AG20443 (cell line): ENCODE measurements around the gene MYORG.

Experiments used
- DNase-seq: peaks from one replicate; pipeline ENCODE4 v3.0.0; 2012; ENCODE audit warnings: low spot score, mixed read lengths

The MYORG gene

GRCh38 chr9:34332076-34332964, 44.4 kb downstream of the MYORG start:
- peak; percentile 29 for DNase-seq

GRCh38 chr9:34331196-34331595, 45.5 kb downstream of the MYORG start:
- DNase-seq = no peak

- DNase-seq = peak; percentile 96
Observed at GRCh38 chr9:34328987-34329832, 47.5 kb downstream of the MYORG start, which contains the start of the genes KIF24 and NUDT2. KIF24 (minus strand) TSS chr9:34329268; CDS start chr9:34311346, 17,922 bp downstream. NUDT2 (plus strand) TSS chr9:34329569; CDS start chr9:34339040, 9,471 bp downstream.

GRCh38 chr9:34328500-34328986, 48.2 kb downstream of the MYORG start:
- DNase-seq = no peak

GRCh38 chr9:34326690-34327089, 50.0 kb downstream of the MYORG start:
- DNase-seq = no peak

GRCh38 chr9:34322899-34323591, 53.7 kb downstream of the MYORG start:
- DNase-seq = no peak

GRCh38 chr9:34321451-34321850, 55.2 kb downstream of the MYORG start:
- no peak for DNase-seq

- no peak for DNase-seq
Observed at GRCh38 chr9:34318163-34318790, 58.4 kb downstream of the MYORG start.

GRCh38 chr9:34317436-34317835, 59.3 kb downstream of the MYORG start:
- no peak for DNase-seq
